GM19023 (cell line): ENCODE measurements around the gene TMEM156.
"Not testable (repeated sequence)": the region's sequence is repeated elsewhere in the genome, so short reads cannot be mapped to it uniquely, and the experiment has no call there.

Experiments
- ATAC-seq: cut with Tn5 transposase; IDR thresholded peaks from one replicate; pipeline ENCODE4 v1.9.1; 2021; ENCODE audit warnings: mild to moderate bottlenecking, moderate library complexity; ENCODE audit not compliant: unreplicated experiment

The TMEM156 gene

GRCh38 chr4:38994135-38994534 is 38.1 kb downstream of the TMEM156 start:
- ATAC-seq = no peak

- no peak for ATAC-seq
These were observed 38.5 kb downstream of the TMEM156 start for GRCh38 chr4:38993683-38994082.

- ATAC-seq = no peak
These were observed 42.0 kb downstream of the TMEM156 start for GRCh38 chr4:38990241-38990640.

- no peak for ATAC-seq
These were observed 42.7 kb downstream of the TMEM156 start for GRCh38 chr4:38989487-38989886.

GRCh38 chr4:38988353-38988752 is 43.9 kb downstream of the TMEM156 start:
- ATAC-seq = not testable (repeated sequence)

GRCh38 chr4:38987491-38987890 is 44.7 kb downstream of the TMEM156 start:
- ATAC-seq = no peak

GRCh38 chr4:38985410-38986100 is 46.7 kb downstream of the TMEM156 start:
- ATAC-seq = no peak

- ATAC-seq = no peak
These were observed 48.2 kb downstream of the TMEM156 start for GRCh38 chr4:38983787-38984598.

- ATAC-seq = no peak
These were observed 48.9 kb downstream of the TMEM156 start for GRCh38 chr4:38983291-38983690.

GRCh38 chr4:38982361-38983095 is 49.7 kb downstream of the TMEM156 start:
- no peak for ATAC-seq

GRCh38 chr4:38980903-38981676 is 51.1 kb downstream of the TMEM156 start:
- ATAC-seq = no peak

GRCh38 chr4:38979511-38980230 is 52.5 kb downstream of the TMEM156 start:
- ATAC-seq = no peak

- no peak for ATAC-seq
These were observed 53.1 kb downstream of the TMEM156 start for GRCh38 chr4:38979081-38979480.

- ATAC-seq = no peak
These were observed 55.9 kb downstream of the TMEM156 start for GRCh38 chr4:38976308-38976707.

GRCh38 chr4:38968668-38969067 is 63.5 kb downstream of the TMEM156 start:
- ATAC-seq = no peak

GRCh38 chr4:38967260-38968095 is 64.7 kb downstream of the TMEM156 start:
- ATAC-seq = no peak

- ATAC-seq = no peak
These were observed 66.3 kb downstream of the TMEM156 start for GRCh38 chr4:38965866-38966265.

- ATAC-seq = no peak
These were observed 67.0 kb downstream of the TMEM156 start for GRCh38 chr4:38964942-38965775.
